Stomach smooth muscle (tissue), 2 donors: ENCODE measurements around the gene ATP2B1.

Source experiments
- H3K27ac ChIP-seq: one replicate; pipeline ENCODE4 v1.7.0; 2013; ENCODE audit warnings: mild to moderate bottlenecking, low read length, inconsistent platforms
- H3K27me3 ChIP-seq, 2 donors: one replicate each; pipeline ENCODE4 v1.7.0; 2013; ENCODE audit warnings: low read length in 2 of 2; ENCODE audit not compliant: insufficient read depth in 2 of 2, control insufficient read depth in 1 of 2
- H3K36me3 ChIP-seq, 2 donors: one replicate each; pipeline ENCODE4 v1.7.0; 2013; ENCODE audit warnings: low read length in 2 of 2; ENCODE audit not compliant: control insufficient read depth in 2 of 2, insufficient read depth in 2 of 2
- H3K4me1 ChIP-seq: one replicate; pipeline ENCODE4 v1.7.0; 2013; ENCODE audit warnings: low read length; ENCODE audit not compliant: control insufficient read depth, insufficient read depth
- H3K4me3 ChIP-seq, 2 donors: one replicate each; pipeline ENCODE4 v1.7.0; 2013; ENCODE audit warnings: low read length in 2 of 2
- H3K9ac ChIP-seq, 2 donors: one replicate each; pipeline ENCODE4 v1.7.0; 2013; ENCODE audit warnings: low read length in 2 of 2, mild to moderate bottlenecking in 1 of 2
- H3K9me3 ChIP-seq, 2 donors: one replicate each; pipeline ENCODE4 v1.7.0; 2013; ENCODE audit warnings: low read length in 2 of 2; ENCODE audit not compliant: control insufficient read depth in 2 of 2
- donor health status: healthy.
- donor health status: Pancreatic carcinoma.

ATP2B1 gene

GRCh38 chr12:89691659-89692058 is 17.0 kb downstream of the ATP2B1 start:
- H3K9me3 ChIP-seq: no peaks in the 10 kb centered on the region
- H3K36me3 ChIP-seq: no peaks in the 10 kb centered on the region
- H3K4me3 ChIP-seq: no peak overlapping the region
- no peaks in the 10 kb centered on the region for H3K27me3 ChIP-seq
- H3K4me1 ChIP-seq: peaks cover 3% of the 10 kb centered on the region
- H3K9ac ChIP-seq: no peak overlapping the region
- H3K27ac ChIP-seq: no peak overlapping the region

DNA sequence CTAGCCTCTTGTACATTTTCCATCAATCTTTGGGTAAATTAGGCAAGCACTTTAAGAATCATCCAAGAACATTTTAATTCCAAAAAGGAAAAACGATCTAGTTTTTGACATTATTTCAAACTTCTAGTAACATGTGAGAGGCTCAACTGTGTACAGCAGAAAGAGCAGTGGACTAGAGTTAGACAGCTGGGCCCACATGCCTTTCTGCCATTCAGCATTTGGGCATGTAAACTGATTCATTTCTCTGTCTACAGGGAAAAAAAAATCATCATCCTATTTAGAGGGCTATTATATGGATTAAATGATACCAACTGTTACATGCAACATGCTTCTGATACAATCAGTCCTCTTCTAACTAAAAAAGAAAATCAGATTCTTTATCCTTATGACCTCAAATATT is 17.7 kb downstream of the ATP2B1 start:
- no peaks in the 10 kb centered on the region for H3K27me3 ChIP-seq
- H3K9me3 ChIP-seq: no peaks in the 10 kb centered on the region
- H3K27ac ChIP-seq: no peak overlapping the region
- no peaks in the 10 kb centered on the region for H3K36me3 ChIP-seq
- H3K4me1 ChIP-seq: peaks cover 3% of the 10 kb centered on the region
- H3K4me3 ChIP-seq: no peak overlapping the region
- H3K9ac ChIP-seq: no peak overlapping the region

- peaks cover 3% of the 10 kb centered on the region for H3K4me1 ChIP-seq
Observed at GRCh38 chr12:89689306-89689705, 19.3 kb downstream of the ATP2B1 start.

DNA sequence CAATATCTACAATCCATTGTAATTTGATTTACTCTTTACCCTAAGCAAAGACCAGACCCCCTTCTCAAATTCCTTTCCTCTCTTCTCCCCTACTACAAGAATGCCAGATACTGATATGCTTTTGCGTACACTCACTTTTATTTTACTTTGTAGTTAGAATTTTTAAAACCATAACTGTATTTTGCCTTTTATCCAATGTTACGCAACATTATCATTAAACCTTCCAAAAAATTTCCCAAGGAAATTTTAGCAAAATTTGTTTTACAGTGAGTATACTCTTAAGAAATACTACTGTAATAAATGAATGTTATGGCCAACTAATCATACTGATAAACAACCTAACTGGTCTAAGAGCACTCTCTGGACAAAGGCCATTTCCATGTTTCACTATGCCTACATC is 22.3 kb downstream of the ATP2B1 start:
- Histone ChIP-seq H3K27ac (no peak overlapping the region), H3K27me3 (no peaks in the 10 kb centered on the region), H3K9ac (no peak overlapping the region), H3K4me3 (no peak overlapping the region), H3K9me3 (no peaks in the 10 kb centered on the region), H3K4me1 (no peaks in the 10 kb centered on the region), H3K36me3 (no peaks in the 10 kb centered on the region)

More at GRCh38 chr12:89689306-89689705, 19.3 kb downstream of the ATP2B1 start:
- no peak overlapping the region for H3K9ac ChIP-seq
- no peaks in the 10 kb centered on the region for H3K36me3 ChIP-seq
- H3K27me3 ChIP-seq: no peaks in the 10 kb centered on the region
- no peak overlapping the region for H3K4me3 ChIP-seq
- no peak overlapping the region for H3K27ac ChIP-seq
- H3K9me3 ChIP-seq: no peaks in the 10 kb centered on the region

DNA sequence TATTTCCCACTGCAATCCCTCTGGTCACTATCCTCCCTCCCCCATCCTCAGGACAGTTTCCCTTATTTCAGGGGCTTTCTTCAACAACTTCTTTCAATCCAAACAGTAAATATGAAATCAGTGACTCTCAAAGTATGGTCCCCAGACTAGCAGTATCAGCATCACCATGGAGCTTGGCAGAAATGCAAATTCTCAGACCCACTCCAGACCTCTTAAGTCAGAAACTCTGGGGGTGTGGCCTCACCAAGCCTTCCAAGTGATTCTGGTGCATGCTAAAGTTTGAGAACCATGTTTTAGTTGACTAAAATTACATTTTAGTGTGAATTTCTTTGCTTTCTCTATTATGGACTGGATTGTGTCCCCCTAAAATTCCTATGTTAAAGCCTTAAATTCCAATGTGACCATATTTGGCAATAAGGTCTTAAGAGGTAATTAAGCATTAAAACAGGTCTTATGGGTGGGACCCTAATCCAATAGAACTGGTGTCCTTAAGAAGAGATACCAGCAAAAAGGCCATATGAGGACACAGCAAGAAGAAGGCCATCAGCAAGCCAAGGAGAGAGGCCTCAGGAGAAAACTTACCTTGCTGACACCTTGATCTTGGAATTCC is 23.2 kb downstream of the ATP2B1 start:
- Histone ChIP-seq H3K36me3 (no peaks in the 10 kb centered on the region), H3K4me3 (no peak overlapping the region), H3K9ac (no peak overlapping the region), H3K27me3 (no peaks in the 10 kb centered on the region), H3K9me3 (no peaks in the 10 kb centered on the region), H3K4me1 (no peaks in the 10 kb centered on the region), H3K27ac (no peak overlapping the region)

- no peak overlapping the region for H3K9ac ChIP-seq
- H3K36me3 ChIP-seq: no peaks in the 10 kb centered on the region
- H3K27me3 ChIP-seq: no peaks in the 10 kb centered on the region
- no peak overlapping the region for H3K4me3 ChIP-seq
- H3K9me3 ChIP-seq: no peaks in the 10 kb centered on the region
- no peaks in the 10 kb centered on the region for H3K4me1 ChIP-seq
- no peak overlapping the region for H3K27ac ChIP-seq
Observed at GRCh38 chr12:89684136-89684535, 24.5 kb downstream of the ATP2B1 start.

DNA sequence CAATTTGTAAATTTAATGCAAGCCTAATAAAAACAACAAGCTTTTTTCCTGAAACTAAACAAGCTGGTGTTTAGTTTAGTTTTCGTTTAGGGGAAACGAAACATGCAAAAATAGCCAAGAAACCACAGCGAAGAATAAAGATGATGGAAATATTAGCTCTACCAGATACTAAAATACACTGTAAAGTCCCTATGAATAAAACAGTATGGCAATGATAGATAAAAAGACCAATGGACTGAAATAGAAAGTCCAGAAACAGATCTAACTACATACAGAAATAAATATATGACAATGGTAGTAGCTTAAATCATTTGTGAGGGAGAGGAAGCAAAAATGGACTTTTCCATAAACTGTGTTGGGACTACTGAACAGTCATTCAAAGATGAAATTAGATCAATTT is 26.4 kb downstream of the ATP2B1 start:
- Histone ChIP-seq H3K9me3 (no peaks in the 10 kb centered on the region), H3K27ac (no peak overlapping the region), H3K36me3 (no peaks in the 10 kb centered on the region), H3K4me3 (no peak overlapping the region), H3K9ac (no peak overlapping the region), H3K4me1 (no peaks in the 10 kb centered on the region), H3K27me3 (no peaks in the 10 kb centered on the region)

- Histone ChIP-seq H3K4me3 (no peak overlapping the region), H3K9me3 (no peaks in the 10 kb centered on the region), H3K27me3 (no peaks in the 10 kb centered on the region), H3K36me3 (no peaks in the 10 kb centered on the region), H3K9ac (no peak overlapping the region), H3K27ac (no peak overlapping the region), H3K4me1 (no peaks in the 10 kb centered on the region)
Observed at GRCh38 chr12:89680409-89680808, 28.2 kb downstream of the ATP2B1 start.

DNA sequence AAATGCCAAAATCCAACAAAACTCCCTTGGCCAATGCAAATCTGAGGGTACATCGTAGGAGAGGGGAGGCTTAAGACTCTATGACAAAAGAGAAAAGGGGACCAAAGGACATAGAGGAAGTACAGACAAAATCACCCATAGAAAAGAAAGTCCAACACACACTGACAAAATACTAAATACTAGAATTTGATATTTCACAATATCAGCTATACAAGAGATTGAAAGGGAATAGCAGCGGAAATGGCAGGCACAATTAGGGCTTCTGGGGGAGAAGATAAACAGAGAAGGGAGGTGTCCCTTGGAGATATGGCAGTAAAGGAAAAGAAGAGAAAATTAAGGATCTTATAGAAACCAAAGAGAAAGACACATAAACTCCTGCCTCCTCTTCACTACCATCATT is 29.0 kb downstream of the ATP2B1 start:
- Histone ChIP-seq H3K4me1 (no peaks in the 10 kb centered on the region), H3K9me3 (no peaks in the 10 kb centered on the region), H3K4me3 (no peak overlapping the region)

DNA sequence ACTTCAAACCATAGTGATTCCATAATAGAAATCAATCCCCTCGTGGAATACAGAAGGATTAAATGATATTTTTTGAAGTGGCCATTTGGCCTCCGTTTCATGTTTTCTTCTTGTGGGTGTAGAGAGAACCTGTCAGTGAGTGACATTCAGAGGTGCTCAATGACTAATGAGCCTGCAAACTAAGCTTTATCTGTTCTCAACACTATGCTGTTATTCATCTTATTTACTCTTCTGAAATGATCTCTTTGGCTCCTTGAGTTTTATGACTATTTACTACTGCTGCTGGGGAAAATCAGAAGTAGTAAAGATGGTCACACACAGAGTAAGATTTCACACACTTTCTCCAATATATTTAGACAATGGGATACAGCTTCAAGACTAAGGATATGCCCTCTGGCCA is 30.4 kb downstream of the ATP2B1 start:
- Histone ChIP-seq H3K4me3 (no peak overlapping the region), H3K36me3 (no peaks in the 10 kb centered on the region), H3K27ac (no peak overlapping the region), H3K9me3 (no peaks in the 10 kb centered on the region), H3K9ac (no peak overlapping the region), H3K27me3 (no peaks in the 10 kb centered on the region), H3K4me1 (no peaks in the 10 kb centered on the region)

More for the DNA sequence above, 29.0 kb downstream of the ATP2B1 start:
- no peaks in the 10 kb centered on the region for H3K36me3 ChIP-seq
- H3K27me3 ChIP-seq: no peaks in the 10 kb centered on the region
- H3K9ac ChIP-seq: no peak overlapping the region
- no peak overlapping the region for H3K27ac ChIP-seq

- no peak overlapping the region for H3K4me3 ChIP-seq
- no peaks in the 10 kb centered on the region for H3K36me3 ChIP-seq
- H3K27me3 ChIP-seq: no peaks in the 10 kb centered on the region
- no peak overlapping the region for H3K27ac ChIP-seq
- no peaks in the 10 kb centered on the region for H3K9me3 ChIP-seq
- no peak overlapping the region for H3K9ac ChIP-seq
- no peaks in the 10 kb centered on the region for H3K4me1 ChIP-seq
Observed at GRCh38 chr12:89676930-89677329, 31.7 kb downstream of the ATP2B1 start.
